Epidermal melanocyte (primary cell): ENCODE results near the gene LRRC72.

ENCODE experiments used
- DNase-seq: peaks from one replicate; pipeline ENCODE4 v3.0.0; 2011; ENCODE audit warnings: low spot score; ENCODE audit not compliant: insufficient read length

LRRC72 gene

DNA sequence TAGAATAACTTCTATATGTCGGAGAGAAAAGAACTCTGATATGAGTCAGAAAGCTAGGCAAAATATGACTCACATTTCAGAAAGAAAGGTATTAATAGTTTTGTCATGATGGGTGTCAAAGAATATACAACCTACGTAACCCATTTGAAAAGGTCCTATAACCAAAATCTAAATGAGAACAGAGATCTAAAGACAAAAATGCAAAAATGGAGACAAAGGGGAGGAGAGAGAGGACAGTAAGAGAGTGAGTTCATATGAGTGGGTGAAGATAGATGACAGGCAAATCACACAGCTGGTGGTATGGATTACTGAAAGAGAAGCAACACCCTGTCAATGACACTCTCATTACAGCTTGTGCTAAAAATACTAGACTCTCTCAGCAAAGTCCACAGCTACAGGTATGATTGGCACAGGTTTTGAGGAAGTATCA lies 93.4 kb downstream of the LRRC72 start:
- DNase-seq: no peak

- no peak for DNase-seq
Measured at GRCh38 chr7:16626388-16626787, 99.8 kb downstream of the LRRC72 start.

DNA sequence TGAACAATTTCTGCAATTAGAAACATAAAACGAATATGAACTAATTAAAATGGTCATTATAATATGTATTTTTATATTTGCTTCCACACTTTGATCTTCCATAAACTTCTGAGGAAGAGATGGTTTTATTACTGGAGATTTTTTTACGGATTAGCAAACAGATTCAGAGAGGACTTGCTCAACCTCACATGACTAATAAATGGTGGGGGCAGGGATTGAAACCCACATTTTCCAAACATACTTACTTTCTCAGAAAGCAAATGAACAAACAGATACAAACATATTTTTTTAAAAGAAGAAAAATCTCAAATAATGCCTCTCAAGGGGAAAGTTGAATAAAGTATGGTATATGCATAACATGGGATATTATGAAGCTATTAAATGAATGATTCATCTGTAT lies 100.6 kb downstream of the LRRC72 start:
- DNase-seq: no peak

GRCh38 chr7:16630654-16631053 lies 104.0 kb downstream of the LRRC72 start:
- DNase-seq: no peak
